HEK293 (cell line): Measurements from ENCODE around the gene TRAPPC8.

ENCODE experiments used
- CTCF ChIA-PET: fragments of 350-600 bp; formaldehyde crosslinking; extraction: SDS; loops from one replicate; lab custom pipeline; 2021; ENCODE audit warnings: antibody characterized with exemption; lab: Yijun Ruan, JAX
- POLR2A ChIA-PET: fragments of 300-600 bp; formaldehyde crosslinking; extraction: SDS; loops from one replicate; lab custom pipeline; 2020; ENCODE audit warnings: antibody characterized with exemption, inconsistent platforms; lab: Yijun Ruan, JAX
- H3K27ac ChIP-seq: fragments of 200-500 bp; sonication (Bioruptor generic); 2 replicates; pipeline ENCODE4 v1.5.1; 2014; ENCODE audit warnings: low read depth, low read length, control low read depth, inconsistent platforms; ENCODE audit errors: extremely low read depth
- H3K36me3 ChIP-seq, 2 experiments: fragments of 200-500 bp in 1 of 2; sonication (Bioruptor generic) in 1 of 2; 1 replicate in 1 of 2; 2 replicates in 1 of 2; pipeline ENCODE4 v1.5.1; 2014 to 2017; ENCODE audit warnings: inconsistent platforms in 2 of 2, low read length in 2 of 2; ENCODE audit not compliant: control insufficient read depth in 2 of 2, insufficient read depth in 1 of 2
- H3K4me1 ChIP-seq: fragments of 200-500 bp; sonication (Bioruptor generic); 2 replicates; pipeline ENCODE4 v1.5.1; 2014; ENCODE audit warnings: mild to moderate bottlenecking, low read length, inconsistent platforms; ENCODE audit not compliant: control insufficient read depth, insufficient read depth
- H3K4me3 ChIP-seq: 2 replicates; pipeline ENCODE4 v1.5.1; 2011; ENCODE audit warnings: low read depth, mild to moderate bottlenecking, control low read depth, low read length, moderate library complexity
- H3K9me3 ChIP-seq: fragments of 200-500 bp; sonication (Bioruptor generic); 2 replicates; pipeline ENCODE4 v1.5.1; 2014; ENCODE audit warnings: low read depth, low read length, inconsistent platforms; ENCODE audit not compliant: control insufficient read depth, insufficient read depth
- BCL11B ChIP-seq: fragments of 450-650 bp; formaldehyde crosslinking; IDR thresholded peaks from 2 replicates; pipeline ENCODE4 v1.5.1; 2016; ENCODE audit warnings: low read depth, missing biosample characterization, missing genetic modification characterization
- BCL6B ChIP-seq: fragments of 450-650 bp; formaldehyde crosslinking; IDR thresholded peaks from 2 replicates; pipeline ENCODE4 v1.5.1; 2017; ENCODE audit warnings: missing biosample characterization, missing genetic modification characterization
- FEZF1 ChIP-seq: fragments of 450-650 bp; formaldehyde crosslinking; IDR thresholded peaks from 2 replicates; pipeline ENCODE4 v1.5.1; 2016; ENCODE audit warnings: missing biosample characterization, missing genetic modification characterization
- GLI2 ChIP-seq: fragments of 450-650 bp; formaldehyde crosslinking; IDR thresholded peaks from 2 replicates; pipeline ENCODE4; 2017; ENCODE audit warnings: missing biosample characterization, missing genetic modification characterization, low read depth, borderline replicate concordance
- HOXC10 ChIP-seq: sonication (generic); formaldehyde crosslinking; IDR thresholded peaks from 2 replicates; pipeline ENCODE4 v1.8.1; 2023; ENCODE audit warnings: mild to moderate bottlenecking, missing genetic modification reagents
- HOXD13 ChIP-seq: sonication (generic); formaldehyde crosslinking; IDR thresholded peaks from 2 replicates; pipeline ENCODE4 v1.8.0; 2022; ENCODE audit warnings: missing genetic modification reagents, borderline replicate concordance
- PATZ1 ChIP-seq: fragments of 450-650 bp; formaldehyde crosslinking; IDR thresholded peaks from 2 replicates; pipeline ENCODE4 v1.5.1; 2016; ENCODE audit warnings: missing biosample characterization, missing genetic modification characterization
- PRDM1 ChIP-seq: fragments of 450-650 bp; formaldehyde crosslinking; IDR thresholded peaks from 2 replicates; pipeline ENCODE4; 2016; ENCODE audit warnings: missing biosample characterization, missing genetic modification characterization
- SP2 ChIP-seq: fragments of 450-650 bp; formaldehyde crosslinking; IDR thresholded peaks from 2 replicates; pipeline ENCODE4 v1.5.1; 2016; ENCODE audit warnings: missing biosample characterization, missing genetic modification characterization
- SP3 ChIP-seq: fragments of 450-650 bp; formaldehyde crosslinking; IDR thresholded peaks from 2 replicates; pipeline ENCODE4 v1.5.1; 2016; ENCODE audit warnings: missing biosample characterization, missing genetic modification characterization
- TCF7L2 ChIP-seq: IDR thresholded peaks from 2 replicates; pipeline ENCODE4 v1.6.1; 2011; ENCODE audit warnings: low read depth, mild to moderate bottlenecking, inconsistent platforms, low read length, moderate library complexity, borderline replicate concordance
- TRIM28 ChIP-seq: IDR thresholded peaks from 2 replicates; pipeline ENCODE4 v1.6.1; 2011; ENCODE audit warnings: low read length, control low read depth, borderline replicate concordance
- ZBTB49 ChIP-seq: fragments of 450-650 bp; formaldehyde crosslinking; IDR thresholded peaks from 2 replicates; pipeline ENCODE4 v1.5.1; 2016; ENCODE audit warnings: missing biosample characterization, missing genetic modification characterization, low read depth
- ZBTB6 ChIP-seq: fragments of 450-650 bp; formaldehyde crosslinking; IDR thresholded peaks from 2 replicates; pipeline ENCODE4 v1.5.1; 2017; ENCODE audit warnings: missing biosample characterization, missing genetic modification characterization
- ZNF148 ChIP-seq: fragments of 450-650 bp; formaldehyde crosslinking; IDR thresholded peaks from 2 replicates; pipeline ENCODE4 v1.5.0; 2017; ENCODE audit warnings: missing biosample characterization, missing genetic modification characterization, borderline replicate concordance
- ZNF23 ChIP-seq: fragments of 450-650 bp; formaldehyde crosslinking; IDR thresholded peaks from 2 replicates; pipeline ENCODE4 v1.5.1; 2016; ENCODE audit warnings: missing biosample characterization, missing genetic modification characterization, borderline replicate concordance
- ZNF280D ChIP-seq: fragments of 450-650 bp; formaldehyde crosslinking; IDR thresholded peaks from 2 replicates; pipeline ENCODE4 v1.5.1; 2016; ENCODE audit warnings: missing biosample characterization, missing genetic modification characterization
- ZNF335 ChIP-seq: fragments of 450-650 bp; formaldehyde crosslinking; conservative IDR thresholded peaks from 2 replicates; pipeline ENCODE4 v1.5.1; 2016; ENCODE audit warnings: missing biosample characterization, missing genetic modification characterization
- ZNF391 ChIP-seq: fragments of 450-650 bp; formaldehyde crosslinking; IDR thresholded peaks from 2 replicates; pipeline ENCODE4 v1.5.1; 2016; ENCODE audit warnings: low read depth, missing biosample characterization, missing genetic modification characterization, borderline replicate concordance
- ZNF544 ChIP-seq: fragments of 450-650 bp; formaldehyde crosslinking; IDR thresholded peaks from 2 replicates; pipeline ENCODE4 v1.5.0; 2017; ENCODE audit warnings: missing biosample characterization, missing genetic modification characterization
- ZNF660 ChIP-seq: fragments of 450-650 bp; IDR thresholded peaks from 2 replicates; pipeline ENCODE4 v1.5.1; 2018; ENCODE audit warnings: missing biosample characterization, mild to moderate bottlenecking, missing genetic modification characterization
- ZNF701 ChIP-seq: fragments of 450-650 bp; formaldehyde crosslinking; IDR thresholded peaks from 2 replicates; pipeline ENCODE4 v1.5.1; 2016; ENCODE audit warnings: missing biosample characterization, missing genetic modification characterization
- ZNF76 ChIP-seq: fragments of 450-650 bp; formaldehyde crosslinking; IDR thresholded peaks from 2 replicates; pipeline ENCODE4; 2016; ENCODE audit warnings: low read depth, missing biosample characterization, missing genetic modification characterization, borderline replicate concordance
- ZSCAN30 ChIP-seq: fragments of 450-650 bp; IDR thresholded peaks from 2 replicates; pipeline ENCODE4 v1.5.1; 2018; ENCODE audit warnings: missing biosample characterization, mild to moderate bottlenecking, missing genetic modification characterization, moderate library complexity

Gene TRAPPC8

GRCh38 chr18:31952223-31952622 lies 9.3 kb upstream of the TRAPPC8 start:
- Histone ChIP-seq H3K9me3 (no peaks in the 10 kb centered on the region), H3K4me1 (no peaks in the 10 kb centered on the region), H3K4me3 (no peak overlapping the region), H3K36me3 (no peaks in the 10 kb centered on the region)
- POLR2A ChIA-PET, result interaction anchor here (1.0 kb wide), 1 partner anchor 9 kb away, joined by 3 read pairs; the partner anchor contains the start of gene TRAPPC8
- TF ChIP-seq PATZ1 (tag by site-specific recombination), result no peak
- TF ChIP-seq TRIM28, result no peak
- no peak for TF ChIP-seq ZNF391
- TF ChIP-seq ZNF148 (tag by site-specific recombination), result no peak
- TF ChIP-seq ZNF544, result no peak
- no peak for TF ChIP-seq ZNF23
- no peak for TF ChIP-seq BCL11B (tag by site-specific recombination)
- TF ChIP-seq SP3 (tag by site-specific recombination), result no peak
- TF ChIP-seq ZBTB49 (tag by site-specific recombination), result no peak
- no peak for TF ChIP-seq PRDM1 (tag by site-specific recombination)
- no peak for TF ChIP-seq HOXC10 (CRISPR knock-in tag)
- no peak for TF ChIP-seq ZSCAN30 (tag by site-specific recombination)
- no peak for TF ChIP-seq BCL6B
- TF ChIP-seq SP2 (tag by site-specific recombination), result no peak
- TF ChIP-seq, all 188 proteins: peak for 0
- CTCF ChIA-PET, result interaction anchor here (0.6 to 0.7 kb wide), 2 partner anchors 132 to 396 kb away, joined by 4 to 5 read pairs; no protein-coding TSS in a partner anchor
- H3K27ac ChIP-seq, result no peak overlapping the region

- no peaks in the 10 kb centered on the region for H3K36me3 ChIP-seq
- CTCF ChIA-PET, result interaction anchor here (0.6 to 1.4 kb wide), 2 partner anchors 27 to 730 kb away, joined by 4 read pairs; no protein-coding TSS in a partner anchor
- no peak overlapping the region for H3K27ac ChIP-seq
- H3K4me3 ChIP-seq, result no peak overlapping the region
- no peaks in the 10 kb centered on the region for H3K4me1 ChIP-seq
- POLR2A ChIA-PET, result no interaction called here
- H3K9me3 ChIP-seq, result no peaks in the 10 kb centered on the region
- no peak for TF ChIP-seq ZNF76 (tag by site-specific recombination)
- no peak for TF ChIP-seq GLI2 (tag by site-specific recombination)
- no peak for TF ChIP-seq HOXD13 (CRISPR knock-in tag)
- TF ChIP-seq ZNF280D (tag by site-specific recombination), result no peak
- no peak for TF ChIP-seq FEZF1 (tag by site-specific recombination)
- TF ChIP-seq ZNF660, result no peak
- TF ChIP-seq ZNF335 (tag by site-specific recombination), result no peak
- TF ChIP-seq ZNF701 (tag by site-specific recombination), result no peak
- no peak for TF ChIP-seq TCF7L2
- no peak for TF ChIP-seq ZBTB6 (tag by site-specific recombination)
Observed at GRCh38 chr18:31950583-31950982, 7.7 kb upstream of the TRAPPC8 start.
